GM12874 (cell line): ENCODE data around the gene XPOT.
A peak's percentile ranks its signal among the peaks of the same experiment; 100 is the strongest.

Experiments
- TF ChIP-seq, protein P1 (sequence below): IDR thresholded peaks from 2 replicates; pipeline ENCODE4 v1.5.1; 2011; ENCODE audit warnings: low read depth, mild to moderate bottlenecking, control low read depth, low read length, moderate library complexity; ENCODE audit not compliant: insufficient read depth

XPOT gene

DNA sequence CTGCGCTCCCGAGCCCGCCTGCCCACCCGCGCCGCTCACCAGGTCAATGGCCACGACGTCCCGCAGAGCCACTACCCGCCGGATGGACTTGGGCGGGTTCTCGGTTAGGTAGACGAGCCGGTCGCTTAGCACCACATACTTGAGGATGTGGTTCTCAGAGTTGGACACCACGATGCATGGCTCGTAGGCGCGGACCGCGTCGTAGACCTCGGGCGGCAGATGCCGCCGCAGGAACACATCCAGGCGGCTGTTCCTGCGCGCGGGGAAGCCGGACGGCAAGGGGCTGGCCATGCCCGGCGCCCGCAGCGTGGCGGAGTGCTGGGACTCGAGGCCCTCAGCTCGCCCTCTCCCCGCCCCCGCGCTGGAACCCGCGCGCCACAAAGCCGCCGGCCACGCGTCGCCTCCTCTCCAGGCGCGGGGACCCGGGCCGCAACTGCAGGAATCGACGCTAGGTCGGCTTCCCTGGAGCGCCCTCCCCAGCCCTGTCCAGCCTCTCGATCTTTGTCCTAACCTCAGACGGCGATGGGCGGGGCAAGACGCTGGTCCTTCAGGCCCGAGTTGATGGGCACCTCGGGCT, 13.8 kb upstream of the XPOT start, which contains the start of gene C12orf56:
Gene C12orf56, minus strand, starts transcription at position 484 of the 577 bp plus-strand sequence. Its CDS starts 193 bp downstream, at position 291.
- TF ChIP-seq, protein P1, sequence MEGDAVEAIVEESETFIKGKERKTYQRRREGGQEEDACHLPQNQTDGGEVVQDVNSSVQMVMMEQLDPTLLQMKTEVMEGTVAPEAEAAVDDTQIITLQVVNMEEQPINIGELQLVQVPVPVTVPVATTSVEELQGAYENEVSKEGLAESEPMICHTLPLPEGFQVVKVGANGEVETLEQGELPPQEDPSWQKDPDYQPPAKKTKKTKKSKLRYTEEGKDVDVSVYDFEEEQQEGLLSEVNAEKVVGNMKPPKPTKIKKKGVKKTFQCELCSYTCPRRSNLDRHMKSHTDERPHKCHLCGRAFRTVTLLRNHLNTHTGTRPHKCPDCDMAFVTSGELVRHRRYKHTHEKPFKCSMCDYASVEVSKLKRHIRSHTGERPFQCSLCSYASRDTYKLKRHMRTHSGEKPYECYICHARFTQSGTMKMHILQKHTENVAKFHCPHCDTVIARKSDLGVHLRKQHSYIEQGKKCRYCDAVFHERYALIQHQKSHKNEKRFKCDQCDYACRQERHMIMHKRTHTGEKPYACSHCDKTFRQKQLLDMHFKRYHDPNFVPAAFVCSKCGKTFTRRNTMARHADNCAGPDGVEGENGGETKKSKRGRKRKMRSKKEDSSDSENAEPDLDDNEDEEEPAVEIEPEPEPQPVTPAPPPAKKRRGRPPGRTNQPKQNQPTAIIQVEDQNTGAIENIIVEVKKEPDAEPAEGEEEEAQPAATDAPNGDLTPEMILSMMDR, result no peak

DNA sequence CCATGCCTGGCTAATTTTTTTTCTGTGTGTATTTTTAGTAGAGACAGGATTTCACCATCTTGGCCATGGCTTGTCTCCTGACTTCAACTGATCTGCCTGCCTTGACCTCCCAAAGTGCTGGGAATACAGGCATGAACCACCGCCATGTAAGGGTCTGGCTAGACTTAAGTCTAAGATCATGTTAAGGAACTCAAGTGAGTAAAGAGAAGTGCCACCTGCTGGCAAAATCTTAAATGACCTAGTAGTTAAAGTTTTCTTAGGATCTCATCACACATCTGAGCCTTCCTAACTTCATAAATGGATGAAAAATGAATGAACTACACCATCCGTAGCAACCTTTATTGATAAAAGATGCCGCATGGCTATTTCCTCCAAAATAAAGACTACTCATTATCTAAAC, 12.0 kb upstream of the XPOT start:
- TF ChIP-seq, protein P1, result peak; percentile 15; the same call in 1 of the 2 replicates

DNA sequence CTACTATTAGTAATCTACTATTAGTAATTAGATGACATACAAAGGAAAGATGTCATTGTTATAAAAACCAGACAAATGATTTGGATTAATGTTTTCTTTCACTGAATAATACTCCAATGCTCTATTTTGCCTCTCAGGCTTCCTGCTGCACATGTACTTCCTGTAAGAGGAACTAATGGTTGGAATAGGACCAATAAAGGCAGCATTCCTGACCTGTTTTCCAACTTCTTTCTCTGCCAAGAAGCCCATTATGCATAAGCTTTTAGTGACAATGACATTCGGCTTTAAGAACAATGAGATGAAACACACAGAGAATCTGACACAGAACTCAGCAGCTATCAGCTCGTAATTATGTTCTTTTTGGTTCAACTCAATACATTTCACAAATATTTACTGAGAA, 8.5 kb upstream of the XPOT start:
- TF ChIP-seq, protein P1, result no peak

DNA sequence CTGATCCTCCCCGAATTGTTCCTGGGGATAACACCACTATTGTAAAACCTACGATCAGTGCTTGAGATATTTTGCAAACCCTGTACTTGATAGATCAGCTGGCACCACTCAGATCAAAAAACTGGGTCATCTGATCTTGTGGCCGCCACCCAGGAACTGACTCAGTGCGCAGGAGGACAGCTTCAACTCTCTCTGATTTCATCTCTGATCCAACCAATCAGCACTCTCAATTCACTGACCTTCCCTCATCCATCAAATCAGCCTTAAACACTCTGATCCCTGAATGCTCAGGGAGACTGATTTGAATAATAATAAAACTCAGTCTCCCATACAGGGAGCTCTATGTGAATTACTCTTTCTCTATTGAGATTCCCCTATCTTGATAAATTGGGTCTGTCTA, 4.2 kb upstream of the XPOT start:
- TF ChIP-seq, protein P1, result no peak

DNA sequence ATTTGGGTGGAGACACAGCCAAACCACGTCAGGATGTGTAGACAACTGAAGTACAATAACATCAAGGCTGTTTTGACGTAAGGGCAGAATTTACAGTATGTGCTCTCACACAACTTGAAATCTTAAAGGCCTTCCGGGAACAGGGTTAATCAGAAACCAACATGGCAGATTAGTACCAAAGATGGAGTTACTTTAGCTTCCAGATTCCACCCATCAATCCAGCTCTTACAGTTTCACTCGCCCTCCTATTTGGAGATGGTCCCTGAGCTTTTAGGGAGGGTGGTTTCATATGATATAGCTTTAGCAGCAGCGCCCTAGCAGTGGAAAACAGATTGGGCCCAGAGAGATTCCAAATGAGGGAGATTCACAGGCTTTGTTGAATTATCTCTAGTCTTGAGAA, 2.0 kb upstream of the XPOT start:
- TF ChIP-seq, protein P1, result no peak

DNA sequence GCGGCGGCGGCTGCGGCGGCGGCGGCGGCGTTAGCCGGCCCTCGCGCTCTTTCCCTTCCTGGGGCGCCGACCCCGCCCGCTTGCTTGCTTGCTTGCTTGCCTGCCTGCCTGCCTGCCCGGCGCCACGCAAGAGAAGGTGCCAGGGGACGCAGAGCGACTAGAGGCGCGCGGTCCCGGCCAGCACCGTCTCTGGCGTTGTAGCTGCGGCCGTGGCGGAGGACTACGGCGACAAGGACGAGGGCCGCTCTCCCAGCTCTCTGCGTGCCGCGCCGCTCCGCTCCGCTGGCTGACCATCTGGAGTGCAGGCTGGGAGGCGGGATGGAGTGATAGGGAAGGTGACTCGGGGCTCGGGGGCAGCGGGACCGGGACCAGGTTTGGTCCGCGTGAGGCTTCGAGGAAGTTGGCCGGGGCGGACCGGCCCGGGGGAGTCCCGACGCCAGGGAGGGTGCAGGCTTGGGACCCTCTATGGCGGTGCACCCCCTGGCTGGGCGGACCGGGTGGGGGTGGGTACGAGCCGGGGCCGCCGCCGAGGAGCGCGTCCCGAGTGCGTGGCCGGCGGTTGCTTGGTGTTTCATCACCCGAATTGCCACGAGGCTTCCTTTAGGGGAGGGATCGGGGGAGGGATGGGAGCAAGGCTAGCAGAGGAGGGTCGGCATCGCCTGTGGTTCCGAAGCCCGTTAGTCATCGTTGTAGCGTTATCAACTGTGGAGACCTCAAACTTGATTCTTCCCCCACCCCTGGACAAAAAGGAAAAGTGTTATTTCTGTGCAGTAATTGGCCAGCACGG, 471 bp downstream of the XPOT start:
- TF ChIP-seq, protein P1, result no peak

DNA sequence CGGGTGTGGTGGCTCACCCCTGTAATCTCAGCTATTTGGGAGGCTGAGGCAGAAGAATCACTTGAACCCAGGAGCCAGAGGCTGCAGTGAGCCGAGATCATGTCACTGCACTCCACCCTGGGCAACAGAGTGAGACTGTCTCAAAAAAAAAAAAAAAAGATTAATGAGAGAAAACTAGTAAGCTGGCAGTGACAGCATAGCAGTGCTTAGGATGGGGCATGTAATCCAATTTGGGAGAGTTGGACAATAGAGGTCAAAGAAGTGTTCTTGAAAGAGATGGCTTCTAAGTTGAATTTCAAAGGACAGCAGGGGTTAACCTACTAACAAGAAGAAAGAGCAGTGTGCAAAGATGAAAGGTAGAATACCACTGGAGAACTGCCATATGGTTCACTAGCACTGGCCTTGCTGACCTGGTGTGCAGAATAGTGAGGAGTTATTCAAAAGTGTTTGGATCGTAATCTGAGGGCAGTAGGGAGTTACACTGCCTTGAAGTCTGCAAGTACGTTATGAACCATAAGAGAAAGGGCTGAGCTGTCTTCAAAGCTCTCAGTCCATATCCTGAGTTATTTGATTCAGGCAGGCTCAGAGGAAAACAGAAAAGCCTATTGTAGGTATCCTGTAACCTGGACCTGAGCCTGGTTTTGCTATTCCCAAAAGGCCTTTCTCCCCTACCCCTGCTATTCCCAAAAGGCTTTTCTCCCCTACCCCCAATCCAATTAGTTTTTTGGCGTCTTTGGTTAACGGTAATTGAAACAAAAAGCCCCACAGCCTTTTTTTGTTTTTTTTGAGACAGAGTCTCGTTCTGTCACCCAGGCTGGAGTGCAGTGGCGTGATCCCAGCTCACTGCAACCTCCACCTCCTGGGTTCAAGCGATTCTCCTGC, 3.4 kb downstream of the XPOT start:
- TF ChIP-seq, protein P1, result no peak
